GM21447 (cell line): ENCODE data around the gene MBOAT7.
"Not testable (repeated sequence)": the region's sequence is repeated elsewhere in the genome, so short reads cannot be mapped to it uniquely, and the experiment has no call there.

Experiments used
- ATAC-seq: cut with Tn5 transposase; IDR thresholded peaks from one replicate; pipeline ENCODE4 v1.9.1; 2021; ENCODE audit not compliant: unreplicated experiment

Gene MBOAT7

GRCh38 chr19:54190503-54191010, 1.2 kb upstream of the MBOAT7 start:
- peak; percentile 46 for ATAC-seq

DNA sequence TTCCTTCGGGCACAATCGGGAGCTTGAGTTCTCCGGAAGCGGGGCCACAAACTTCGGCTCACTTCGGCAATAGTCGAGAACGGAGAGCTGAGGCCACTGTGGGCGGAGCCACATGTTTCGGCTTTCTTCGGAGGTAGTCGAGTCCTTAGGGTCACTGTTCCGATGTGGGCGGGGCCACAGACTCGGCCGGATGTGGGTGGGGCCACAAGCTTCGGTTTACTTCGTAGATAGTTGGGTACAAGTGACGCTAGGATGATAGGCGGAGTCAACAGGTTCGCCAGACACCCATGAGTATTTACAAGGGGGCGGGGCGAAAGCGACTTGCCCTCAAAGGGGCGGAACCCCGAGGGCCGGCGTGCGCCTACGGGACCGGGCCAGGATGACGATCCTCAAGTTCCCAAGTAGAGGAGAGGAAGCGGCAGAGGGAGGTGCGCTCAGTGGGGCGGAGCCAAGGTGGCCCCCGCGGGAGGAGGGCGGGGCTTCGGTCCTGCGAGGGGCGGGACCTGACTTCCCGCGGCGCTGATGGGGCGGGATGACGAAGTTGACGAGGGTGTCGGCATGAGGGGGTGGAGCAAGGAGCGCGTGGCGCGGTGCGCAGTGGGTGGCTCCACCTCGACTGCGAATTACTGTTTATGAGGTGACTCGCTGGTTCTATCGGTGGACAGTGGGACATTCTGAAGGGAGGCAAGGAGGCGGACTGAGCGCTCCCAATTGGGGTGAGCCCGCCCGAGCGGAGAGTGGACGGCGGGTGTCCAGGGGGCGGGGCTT, 539 bp upstream of the MBOAT7 start:
- peak; percentile 44 for ATAC-seq

GRCh38 chr19:54188215-54188871, 1.0 kb downstream of the MBOAT7 start:
- no peak for ATAC-seq

GRCh38 chr19:54186934-54187381, 2.4 kb downstream of the MBOAT7 start:
- no peak for ATAC-seq

- no peak for ATAC-seq
Observed at GRCh38 chr19:54186351-54186750, 3.0 kb downstream of the MBOAT7 start.

- no peak for ATAC-seq
Observed at GRCh38 chr19:54183431-54183830, 5.9 kb downstream of the MBOAT7 start.

DNA sequence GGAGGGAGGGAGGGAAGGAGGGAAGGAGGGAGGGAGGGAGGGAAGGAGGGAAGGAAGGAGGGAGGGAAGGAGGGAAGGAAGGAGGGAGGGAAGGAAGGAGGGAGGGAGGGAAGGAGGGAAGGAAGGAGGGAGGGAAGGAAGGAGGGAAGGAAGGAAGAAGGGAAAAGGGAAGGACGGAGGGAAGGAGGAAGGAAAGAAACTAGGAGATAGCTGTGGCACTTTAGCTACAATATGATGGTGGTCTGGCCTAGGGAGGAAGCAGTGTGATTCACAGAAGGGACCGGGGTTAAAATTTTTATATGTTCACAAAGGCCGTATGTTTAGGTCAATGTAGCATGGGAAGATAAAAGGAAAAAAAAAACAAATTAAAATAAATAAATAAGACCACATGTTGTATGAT, 7.5 kb downstream of the MBOAT7 start:
- not testable (repeated sequence) for ATAC-seq

DNA sequence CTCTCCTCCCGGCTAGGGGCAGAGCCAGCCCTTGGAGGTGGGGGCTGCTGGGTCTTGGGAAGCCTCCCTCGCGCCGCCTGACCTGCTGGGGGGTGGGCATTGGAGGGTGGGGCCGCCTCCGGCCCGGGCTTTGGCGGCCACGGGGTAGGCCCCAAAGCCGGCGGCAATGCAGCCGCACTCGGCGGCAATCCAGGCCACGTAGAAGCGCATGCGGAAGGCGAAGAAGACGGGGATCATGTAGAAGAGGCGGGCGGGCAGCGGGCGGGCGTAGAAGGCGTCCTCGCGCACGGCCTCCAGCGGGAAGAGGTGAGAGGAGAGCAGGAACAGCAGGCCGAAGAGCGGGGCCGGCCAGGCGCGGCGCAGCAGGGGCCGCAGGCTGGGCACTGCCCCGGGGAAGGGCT, 8.7 kb downstream of the MBOAT7 start:
- no peak for ATAC-seq

- ATAC-seq = no peak
Observed at GRCh38 chr19:54179921-54180461, 9.4 kb downstream of the MBOAT7 start.

- ATAC-seq = no peak
Observed at GRCh38 chr19:54179262-54179852, 10.0 kb downstream of the MBOAT7 start.

DNA sequence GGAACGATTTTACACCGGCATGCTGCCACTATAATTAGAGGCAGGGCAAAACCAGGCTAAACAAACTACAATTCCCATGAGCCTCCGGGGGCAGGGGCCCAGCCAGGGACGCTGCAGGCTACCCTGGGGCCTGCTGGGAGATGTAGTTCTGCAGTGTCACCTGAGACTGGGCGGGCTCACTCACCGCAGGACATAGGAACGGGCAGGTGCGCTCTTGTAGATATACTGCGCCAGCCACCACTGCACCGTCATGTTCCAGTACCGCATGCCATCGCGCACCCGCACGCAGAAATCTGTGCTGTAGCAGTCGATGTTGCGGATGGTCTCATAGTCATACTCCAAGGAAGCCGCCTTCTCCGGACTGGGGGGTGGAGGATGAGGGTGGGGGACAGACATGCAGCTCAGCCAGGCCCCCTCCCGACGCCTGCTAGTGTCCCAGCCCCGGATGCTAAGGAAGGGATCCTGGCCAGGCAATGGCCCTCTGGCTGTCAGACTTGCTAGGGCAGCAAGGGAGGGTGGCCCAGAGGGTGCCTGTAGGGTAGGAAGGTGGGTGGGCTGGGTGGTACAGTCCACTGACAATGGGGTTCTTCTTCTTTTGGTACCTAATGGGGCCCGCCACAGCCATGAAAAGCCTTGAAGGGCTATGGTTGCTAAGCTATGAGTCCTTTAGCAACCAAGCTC, 10.7 kb downstream of the MBOAT7 start:
- no peak for ATAC-seq

DNA sequence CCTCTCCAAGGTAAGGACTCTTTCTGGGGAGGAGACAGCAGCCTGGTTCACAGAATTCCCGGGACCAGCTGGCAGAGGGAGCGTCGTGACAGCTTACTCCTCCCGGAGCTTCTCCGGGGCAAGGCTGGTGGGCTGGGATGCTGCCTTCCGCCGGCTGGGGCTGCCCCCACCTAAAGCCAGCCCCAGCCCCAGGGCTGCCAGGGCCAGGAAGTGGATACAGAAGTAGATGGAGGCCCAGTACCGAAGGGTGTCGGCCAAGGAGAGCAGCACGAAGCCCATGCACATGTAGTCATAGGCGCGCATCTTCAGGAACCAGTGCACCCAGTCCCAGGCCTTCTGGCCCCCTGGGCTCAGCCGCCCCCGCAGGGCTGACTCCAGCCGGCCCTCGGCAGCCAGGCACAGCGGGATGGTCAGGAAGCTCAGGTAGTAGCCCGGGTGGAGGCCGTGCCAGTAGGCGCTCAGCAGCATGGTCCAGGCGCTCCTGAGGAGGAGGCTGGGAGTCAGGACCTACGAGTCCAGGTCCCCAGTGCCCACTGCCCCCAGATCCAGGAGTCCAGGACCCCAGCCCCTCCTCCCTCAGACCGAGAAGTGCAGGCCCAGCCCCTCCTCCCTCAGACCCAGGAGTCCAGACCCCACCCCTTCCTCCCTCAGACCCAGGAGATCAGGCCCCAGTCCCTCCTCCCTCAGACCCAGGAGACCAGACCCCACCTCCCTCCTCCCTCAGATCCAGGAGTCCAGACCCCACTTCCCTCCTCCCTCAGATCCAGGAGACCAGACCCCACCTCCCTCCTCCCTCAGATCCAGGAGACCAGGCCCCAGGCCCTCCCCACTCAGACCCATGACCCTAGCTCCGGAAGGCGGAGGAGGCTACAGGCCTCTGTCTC, 15.2 kb downstream of the MBOAT7 start:
- no peak for ATAC-seq

DNA sequence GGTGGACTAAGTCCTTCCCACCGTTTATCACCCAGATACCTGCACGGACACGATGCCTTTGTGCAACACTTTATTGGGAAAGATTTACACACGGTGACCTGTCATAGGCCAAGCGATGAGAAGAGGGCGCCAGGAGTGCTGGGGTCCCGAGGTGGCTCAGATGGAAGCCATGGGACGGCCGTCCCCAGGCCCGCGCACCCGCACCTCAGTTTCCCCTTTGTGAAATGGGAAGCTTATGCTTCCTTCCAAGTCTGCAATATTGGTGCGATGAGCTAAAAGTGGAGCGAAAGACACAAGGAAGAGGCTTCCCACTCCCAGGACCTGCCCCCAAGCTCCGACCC, 16.1 kb downstream of the MBOAT7 start:
- ATAC-seq = no peak

GRCh38 chr19:54172471-54173358, 16.7 kb downstream of the MBOAT7 start, which contains the start of gene TMC4:
TMC4 (minus strand) TSS chr19:54173160; CDS start chr19:54173117, 43 bp downstream.
- no peak for ATAC-seq

GRCh38 chr19:54171736-54172431, 17.5 kb downstream of the MBOAT7 start:
- not testable (repeated sequence) for ATAC-seq

DNA sequence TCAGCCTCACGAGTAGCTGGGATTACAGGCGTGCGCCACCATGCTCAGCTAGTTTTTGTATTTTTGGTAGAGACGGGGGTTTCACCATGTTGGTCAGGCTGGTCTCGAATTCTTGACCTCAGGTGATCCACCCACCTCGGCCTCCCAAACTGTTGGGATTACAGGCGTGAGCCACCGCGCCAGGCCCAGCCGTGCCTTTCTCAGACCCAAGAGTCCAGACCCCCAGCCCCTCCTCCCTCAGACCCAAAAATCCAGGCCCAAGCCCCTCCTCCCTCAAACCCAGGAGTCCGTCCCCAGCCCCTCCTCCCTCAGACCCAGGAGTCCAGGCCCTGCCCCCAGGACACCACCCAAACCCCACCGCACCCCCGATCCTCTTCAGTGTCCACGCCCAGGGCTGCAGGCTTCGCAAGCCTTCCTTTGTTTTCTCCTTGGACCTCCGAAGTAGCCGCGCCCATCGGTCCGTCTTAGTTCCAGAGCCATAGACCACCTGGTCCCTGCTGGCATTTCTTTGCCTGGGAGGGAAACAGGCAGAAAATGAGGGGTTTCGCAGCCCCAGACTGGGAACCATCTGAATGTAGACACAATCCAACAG, 20.1 kb downstream of the MBOAT7 start:
- no peak for ATAC-seq

DNA sequence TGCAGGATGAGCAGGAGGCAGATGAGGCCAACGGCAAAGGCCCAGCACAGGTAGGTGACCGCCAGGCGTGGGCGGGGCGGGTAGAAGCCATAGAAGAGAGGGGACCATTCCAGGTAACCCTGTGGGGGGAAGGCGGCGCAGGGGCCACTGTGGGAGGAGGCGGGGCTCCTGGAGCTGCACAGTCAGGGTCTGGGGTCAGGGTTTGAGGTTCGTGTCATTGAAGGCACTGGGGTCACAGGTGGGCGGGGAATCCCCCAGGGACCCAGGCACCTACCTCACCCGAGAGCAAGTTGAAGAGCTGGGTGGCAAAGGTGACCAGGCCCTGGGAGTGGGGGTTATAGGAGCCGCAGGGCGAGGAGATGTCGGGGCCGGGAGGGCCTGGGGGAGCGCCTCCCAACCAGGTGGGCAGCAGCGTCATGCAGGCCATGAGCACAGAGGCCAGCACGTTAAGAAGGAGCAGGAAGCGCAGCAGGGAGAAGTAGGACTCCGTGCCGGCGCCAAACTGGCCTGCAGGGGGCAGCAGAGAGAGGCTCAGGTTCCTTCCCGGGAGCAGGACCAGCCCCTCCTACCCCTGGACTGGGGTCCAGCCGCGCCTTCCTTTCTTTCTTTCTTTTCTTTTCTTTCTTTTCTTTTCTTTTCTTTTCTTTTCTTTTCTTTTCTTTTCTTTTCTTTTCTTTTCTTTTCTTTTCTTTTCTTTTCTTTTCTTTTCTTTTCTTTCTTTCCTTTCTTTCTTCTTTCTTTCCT, 21.0 kb downstream of the MBOAT7 start:
- ATAC-seq = no peak
